Measurements from ENCODE around the gene GABBR2.

DNA sequence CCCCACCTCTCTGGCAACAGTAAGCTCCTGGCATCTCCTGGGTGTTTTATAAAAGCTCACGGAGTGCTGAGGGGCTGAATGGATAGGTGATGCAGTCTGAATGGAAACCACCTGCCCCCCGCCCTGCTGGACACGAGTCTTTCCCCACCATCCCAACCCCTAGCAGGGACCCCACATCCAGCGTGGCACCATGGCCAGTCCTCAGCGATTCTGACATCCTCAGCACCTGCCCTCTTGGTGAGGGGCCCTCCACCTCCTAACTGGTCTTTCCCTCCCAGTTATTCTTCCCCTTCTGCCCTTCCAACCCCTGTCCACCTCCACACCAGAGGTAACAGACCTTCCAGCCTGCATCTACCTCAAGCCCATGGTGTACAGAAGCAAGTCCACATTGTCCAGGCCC, 38.7 kb upstream of the GABBR2 start:
- TF ChIP-seq, protein P1, sequence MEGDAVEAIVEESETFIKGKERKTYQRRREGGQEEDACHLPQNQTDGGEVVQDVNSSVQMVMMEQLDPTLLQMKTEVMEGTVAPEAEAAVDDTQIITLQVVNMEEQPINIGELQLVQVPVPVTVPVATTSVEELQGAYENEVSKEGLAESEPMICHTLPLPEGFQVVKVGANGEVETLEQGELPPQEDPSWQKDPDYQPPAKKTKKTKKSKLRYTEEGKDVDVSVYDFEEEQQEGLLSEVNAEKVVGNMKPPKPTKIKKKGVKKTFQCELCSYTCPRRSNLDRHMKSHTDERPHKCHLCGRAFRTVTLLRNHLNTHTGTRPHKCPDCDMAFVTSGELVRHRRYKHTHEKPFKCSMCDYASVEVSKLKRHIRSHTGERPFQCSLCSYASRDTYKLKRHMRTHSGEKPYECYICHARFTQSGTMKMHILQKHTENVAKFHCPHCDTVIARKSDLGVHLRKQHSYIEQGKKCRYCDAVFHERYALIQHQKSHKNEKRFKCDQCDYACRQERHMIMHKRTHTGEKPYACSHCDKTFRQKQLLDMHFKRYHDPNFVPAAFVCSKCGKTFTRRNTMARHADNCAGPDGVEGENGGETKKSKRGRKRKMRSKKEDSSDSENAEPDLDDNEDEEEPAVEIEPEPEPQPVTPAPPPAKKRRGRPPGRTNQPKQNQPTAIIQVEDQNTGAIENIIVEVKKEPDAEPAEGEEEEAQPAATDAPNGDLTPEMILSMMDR (IDR thresholded peaks at IDR 0.05): no peak
- TF ChIP-seq POLR2AphosphoS5 (IDR thresholded peaks at IDR 0.05; ENCODE audit: low read depth, low read length) (no peak), TCF7L2 (IDR thresholded peaks at IDR 0.05; ENCODE audit: low read depth, low read length) (no peak)
- TF ChIP-seq, protein P2, sequence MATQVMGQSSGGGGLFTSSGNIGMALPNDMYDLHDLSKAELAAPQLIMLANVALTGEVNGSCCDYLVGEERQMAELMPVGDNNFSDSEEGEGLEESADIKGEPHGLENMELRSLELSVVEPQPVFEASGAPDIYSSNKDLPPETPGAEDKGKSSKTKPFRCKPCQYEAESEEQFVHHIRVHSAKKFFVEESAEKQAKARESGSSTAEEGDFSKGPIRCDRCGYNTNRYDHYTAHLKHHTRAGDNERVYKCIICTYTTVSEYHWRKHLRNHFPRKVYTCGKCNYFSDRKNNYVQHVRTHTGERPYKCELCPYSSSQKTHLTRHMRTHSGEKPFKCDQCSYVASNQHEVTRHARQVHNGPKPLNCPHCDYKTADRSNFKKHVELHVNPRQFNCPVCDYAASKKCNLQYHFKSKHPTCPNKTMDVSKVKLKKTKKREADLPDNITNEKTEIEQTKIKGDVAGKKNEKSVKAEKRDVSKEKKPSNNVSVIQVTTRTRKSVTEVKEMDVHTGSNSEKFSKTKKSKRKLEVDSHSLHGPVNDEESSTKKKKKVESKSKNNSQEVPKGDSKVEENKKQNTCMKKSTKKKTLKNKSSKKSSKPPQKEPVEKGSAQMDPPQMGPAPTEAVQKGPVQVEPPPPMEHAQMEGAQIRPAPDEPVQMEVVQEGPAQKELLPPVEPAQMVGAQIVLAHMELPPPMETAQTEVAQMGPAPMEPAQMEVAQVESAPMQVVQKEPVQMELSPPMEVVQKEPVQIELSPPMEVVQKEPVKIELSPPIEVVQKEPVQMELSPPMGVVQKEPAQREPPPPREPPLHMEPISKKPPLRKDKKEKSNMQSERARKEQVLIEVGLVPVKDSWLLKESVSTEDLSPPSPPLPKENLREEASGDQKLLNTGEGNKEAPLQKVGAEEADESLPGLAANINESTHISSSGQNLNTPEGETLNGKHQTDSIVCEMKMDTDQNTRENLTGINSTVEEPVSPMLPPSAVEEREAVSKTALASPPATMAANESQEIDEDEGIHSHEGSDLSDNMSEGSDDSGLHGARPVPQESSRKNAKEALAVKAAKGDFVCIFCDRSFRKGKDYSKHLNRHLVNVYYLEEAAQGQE (IDR thresholded peaks at IDR 0.05; ENCODE audit: insufficient read depth in 1 of 2, low read depth in 2 of 2, low read length in 1 of 2): no peak
